GM18909 (cell line): Measurements from ENCODE around the gene SDK2.

Source experiments
- ATAC-seq: cut with Tn5 transposase; IDR thresholded peaks from one replicate; pipeline ENCODE4 v1.9.1; 2021; ENCODE audit warnings: mild to moderate bottlenecking; ENCODE audit not compliant: unreplicated experiment, poor library complexity

Gene SDK2

DNA sequence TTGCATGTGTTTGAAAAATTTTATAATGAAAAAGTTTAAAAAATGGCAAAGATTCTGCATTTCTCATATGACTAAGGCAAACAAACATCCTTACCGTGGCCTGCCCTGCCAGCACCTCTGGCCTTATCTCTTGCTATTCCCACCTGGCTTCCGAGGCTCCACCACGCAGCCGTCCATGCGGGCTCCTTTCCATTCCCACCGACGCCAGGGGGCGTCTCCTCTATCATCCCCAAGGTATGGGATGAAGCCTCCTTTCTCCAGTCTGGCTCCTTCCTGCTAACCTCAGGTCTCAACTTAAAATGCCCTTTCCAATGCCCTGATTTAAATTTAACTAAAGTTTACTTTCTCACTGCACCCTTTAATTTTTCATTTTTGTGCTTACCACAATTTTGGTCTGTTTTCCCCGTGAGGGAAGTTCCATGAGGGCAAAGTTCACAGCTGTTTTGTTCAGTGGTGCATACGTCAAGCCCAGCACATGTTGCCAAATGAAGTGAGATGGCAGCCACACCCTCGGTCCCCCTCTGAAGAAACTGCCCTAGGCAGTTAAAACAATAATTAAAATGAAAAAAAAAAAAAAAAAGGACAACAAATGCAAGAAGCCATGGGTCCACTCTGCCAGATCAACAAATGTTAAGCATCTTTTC lies 13.3 kb upstream of the SDK2 start:
- ATAC-seq, result no peak

DNA sequence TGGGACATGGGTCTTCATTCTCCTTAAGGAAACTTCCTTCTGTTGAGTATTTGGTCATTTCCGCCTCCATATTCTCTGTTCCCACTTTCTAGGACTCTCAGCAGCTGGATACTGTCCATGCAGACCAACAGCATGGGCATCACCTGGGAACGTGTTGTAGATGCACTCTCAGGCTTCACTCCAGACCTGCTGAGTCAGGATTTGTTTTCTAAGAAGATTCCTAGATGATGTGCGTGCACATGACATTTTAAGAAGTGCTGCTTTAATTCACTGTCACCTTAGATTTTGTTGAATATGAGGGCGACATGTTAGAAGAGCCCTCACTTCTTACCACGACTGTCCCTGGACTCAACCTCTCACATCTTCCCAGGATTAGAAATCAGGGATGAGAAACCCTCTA lies 10.0 kb upstream of the SDK2 start:
- ATAC-seq, result no peak

DNA sequence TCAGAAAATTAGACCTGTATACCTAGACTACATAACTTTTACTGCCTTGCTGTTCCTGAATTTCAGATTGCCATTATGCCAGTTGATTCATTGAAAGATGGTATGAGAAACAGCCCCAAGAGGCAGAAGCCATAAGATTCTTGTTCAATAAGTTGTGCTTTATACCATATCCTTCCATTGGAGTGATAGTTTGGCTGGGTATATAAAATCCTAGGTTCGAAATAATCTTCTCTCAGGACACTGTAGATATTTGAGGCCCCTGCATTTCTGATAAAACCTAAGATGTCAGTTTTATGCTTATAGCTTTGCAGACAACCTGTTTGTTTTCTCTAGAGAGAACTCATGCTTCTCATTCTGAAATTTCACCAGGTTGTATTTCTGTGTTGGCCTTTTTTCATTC lies 9.6 kb upstream of the SDK2 start:
- no peak for ATAC-seq

DNA sequence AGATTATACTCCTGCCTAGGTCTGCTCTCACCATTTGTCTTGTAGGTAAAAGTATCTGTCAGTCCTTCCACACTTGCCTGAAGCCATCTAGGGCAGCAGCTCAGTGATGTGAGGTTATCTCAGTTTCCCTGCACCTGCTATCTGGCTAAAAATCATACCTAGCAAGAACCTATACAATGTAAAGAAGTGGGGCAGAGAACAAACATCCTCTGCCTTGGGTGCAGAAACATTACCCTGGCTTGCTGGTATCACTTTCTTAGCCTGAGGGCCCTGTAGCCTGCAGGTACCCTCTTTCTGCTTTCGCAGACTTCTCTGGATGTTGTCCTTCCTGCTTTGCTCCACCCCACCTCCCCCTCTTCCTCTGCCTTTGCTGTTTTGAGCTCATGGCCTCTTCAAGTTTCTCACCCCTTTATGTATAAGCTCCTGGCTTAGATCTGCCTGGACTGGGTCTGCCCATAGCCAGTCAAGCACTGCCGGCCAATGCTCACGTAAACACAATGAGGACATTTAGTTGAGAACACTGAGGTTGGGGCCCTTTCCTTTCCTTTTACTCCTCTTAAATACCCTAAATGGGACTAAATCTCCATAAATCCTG lies 8.7 kb upstream of the SDK2 start:
- no peak for ATAC-seq

DNA sequence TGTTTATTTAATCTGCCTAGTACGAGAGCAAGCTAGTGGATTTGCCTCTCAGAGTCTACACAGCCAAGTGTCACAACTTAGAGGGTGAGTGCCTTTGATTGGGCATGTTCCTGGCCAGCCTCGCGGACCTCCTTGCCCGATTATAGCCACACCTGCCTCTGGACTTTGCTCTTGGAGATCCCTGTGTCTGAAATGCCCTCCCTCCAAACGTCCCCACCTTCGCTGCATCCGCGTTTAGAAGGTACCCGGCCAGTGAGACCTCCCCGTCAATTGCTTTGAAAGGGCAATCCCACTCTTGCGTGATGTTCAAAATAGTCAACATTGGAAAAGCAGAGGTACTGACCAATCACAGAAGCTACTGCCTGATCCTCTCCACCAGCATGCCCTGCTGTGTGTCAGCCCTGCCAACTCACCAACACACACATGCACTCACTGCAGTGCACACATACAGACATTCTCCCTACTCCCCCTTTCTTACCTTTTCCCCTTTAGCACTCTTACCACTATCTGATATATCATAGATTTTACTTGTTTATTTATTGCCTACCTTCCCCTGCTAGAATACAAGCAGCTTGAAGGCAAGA lies 6.5 kb upstream of the SDK2 start:
- no peak for ATAC-seq

DNA sequence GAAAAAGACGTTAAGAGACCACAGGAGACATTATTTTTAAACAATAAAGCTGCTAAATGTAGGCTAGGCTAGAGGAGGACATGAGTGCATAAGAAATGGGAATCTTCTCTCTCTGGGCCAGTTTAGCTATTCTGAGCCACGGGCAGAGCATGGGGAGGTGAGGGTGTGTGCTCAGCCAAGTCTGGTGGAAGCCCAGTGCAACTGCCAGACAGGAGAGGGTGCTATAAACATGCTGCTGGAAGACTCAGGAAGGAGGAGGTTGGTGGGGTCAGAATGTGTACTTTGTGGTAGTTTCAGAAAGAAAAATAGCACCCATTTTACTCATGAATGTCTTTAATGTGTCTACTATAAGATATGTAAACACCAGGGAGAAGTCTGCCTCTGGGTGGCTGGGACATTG lies 5.9 kb upstream of the SDK2 start:
- ATAC-seq, result no peak

DNA sequence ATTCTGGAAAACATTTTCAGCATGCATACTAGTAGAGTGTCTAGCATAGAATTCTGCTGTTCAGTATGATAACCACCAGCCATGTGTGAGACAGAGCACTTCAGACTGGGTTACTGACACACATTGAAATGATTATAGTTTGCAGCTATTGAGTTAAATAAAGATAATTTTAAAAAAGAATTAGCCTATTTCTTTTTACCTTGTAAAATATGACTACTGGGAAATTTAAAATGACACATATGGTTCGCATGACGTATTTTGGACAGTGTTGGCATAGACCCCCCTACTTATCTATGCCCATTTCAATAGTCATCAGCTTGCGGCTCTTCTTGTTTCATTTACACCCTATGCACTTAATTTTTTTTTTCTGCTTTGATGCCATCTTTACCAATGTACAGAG lies 4.7 kb upstream of the SDK2 start:
- no peak for ATAC-seq

DNA sequence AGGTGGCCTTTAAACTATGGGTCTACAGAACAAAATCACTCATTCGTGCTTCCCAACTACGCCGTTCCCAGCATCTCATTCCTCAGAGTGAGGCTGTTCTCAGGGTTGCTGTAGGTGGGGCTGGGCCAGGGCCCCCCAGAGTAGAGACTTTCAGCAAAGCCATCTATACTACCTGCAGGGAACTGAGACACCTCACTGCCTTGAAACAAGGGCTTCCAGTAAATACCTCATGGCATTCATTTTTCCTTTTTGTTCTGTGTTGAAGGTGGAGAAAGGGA lies 4.2 kb upstream of the SDK2 start:
- ATAC-seq, result no peak

DNA sequence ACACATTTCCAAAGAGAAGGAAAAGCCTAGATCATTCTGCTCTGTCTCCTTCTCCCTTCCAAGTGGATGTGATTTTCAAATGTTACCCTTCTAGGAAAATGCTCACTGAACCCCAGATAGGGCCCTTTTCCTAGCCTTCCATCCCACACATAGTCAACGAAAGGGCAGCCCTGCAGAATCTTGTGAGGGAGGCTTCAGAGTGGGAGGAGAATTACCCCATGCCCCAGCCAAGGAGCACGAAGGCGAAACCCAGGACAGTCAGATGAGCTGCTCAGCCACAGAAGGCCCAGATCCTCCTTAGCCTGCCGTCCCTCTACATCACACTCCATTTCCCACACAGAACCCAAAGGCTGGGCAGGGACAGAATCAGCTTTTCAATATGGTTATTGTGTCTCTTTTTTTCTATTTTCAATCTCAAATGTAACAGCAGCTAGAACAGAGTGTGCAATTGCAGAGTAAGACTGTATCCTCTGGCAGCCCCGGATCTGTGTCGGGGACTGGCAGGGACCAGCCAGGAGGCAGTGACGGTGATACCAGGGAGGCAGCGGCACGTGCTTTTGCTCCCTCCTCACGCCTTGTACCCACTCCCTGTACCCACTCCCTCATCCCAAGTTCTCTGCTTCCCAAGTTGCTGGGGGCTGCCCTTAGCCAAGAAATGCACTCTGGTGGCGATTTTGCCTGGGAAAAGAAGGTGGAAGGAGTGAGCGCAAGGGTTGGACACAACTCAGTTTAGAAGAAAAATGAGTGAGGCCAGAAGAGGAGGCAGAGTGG lies 3.7 kb upstream of the SDK2 start:
- ATAC-seq, result no peak

DNA sequence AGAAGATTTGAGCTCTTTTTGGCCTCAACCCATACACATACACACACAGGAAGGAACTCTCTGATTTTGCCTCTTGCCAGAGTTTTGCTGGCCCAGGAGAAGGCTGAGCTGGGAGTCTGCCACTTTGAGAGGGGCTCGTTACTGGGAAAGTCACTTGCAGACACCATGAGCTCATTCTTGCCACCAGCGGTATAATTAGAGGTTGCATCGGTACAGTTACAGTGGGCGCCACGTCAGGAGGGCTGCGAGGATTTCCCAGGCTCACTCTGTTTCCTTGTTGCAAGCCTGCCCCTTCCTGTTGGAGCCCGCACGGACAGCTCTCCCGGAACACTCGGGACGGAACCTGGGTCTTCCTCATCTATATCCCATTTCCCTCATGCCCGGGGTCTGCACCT lies 3.1 kb upstream of the SDK2 start:
- no peak for ATAC-seq

DNA sequence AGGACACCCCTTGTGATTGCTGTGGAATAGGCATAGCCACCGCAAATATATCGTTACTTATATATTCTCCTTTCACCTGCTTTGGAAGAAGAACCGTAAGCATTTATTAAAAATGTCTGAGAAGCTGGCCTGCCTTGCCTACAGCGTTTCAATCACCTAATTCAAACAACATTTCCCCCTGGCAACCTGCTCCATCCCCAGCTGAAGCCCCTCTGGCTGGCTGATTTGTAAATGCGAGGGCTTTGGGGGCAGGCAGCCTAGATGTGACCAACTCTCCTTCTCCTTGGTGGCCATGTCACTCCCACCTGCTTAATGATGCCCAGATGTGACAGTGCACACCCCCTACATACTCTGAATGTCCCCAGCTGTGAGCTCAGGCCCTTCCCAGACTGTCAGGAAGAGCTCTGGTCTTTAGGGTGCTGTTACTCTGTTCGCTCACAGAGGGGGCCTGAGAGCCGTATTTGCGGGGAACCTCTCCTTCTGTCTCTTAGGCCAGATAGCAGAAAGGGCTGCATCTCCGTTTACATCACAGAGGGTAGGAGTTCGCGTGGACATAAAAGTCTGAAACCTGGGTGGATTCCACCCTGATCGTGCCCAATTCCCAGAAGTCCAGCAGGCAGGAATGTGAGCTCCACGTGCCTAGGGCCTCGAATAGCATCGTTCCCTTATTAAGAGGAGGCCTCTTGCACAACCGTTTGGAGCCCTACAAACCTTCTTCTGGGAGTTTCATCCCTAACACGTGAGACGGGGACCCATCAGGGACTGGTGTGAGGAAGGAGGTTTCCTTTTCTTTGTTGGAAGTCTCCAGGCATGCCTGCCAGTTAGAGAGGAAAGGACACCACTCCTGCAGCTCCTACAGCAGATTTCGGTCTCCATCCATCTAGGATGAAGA lies 2.4 kb upstream of the SDK2 start:
- no peak for ATAC-seq

DNA sequence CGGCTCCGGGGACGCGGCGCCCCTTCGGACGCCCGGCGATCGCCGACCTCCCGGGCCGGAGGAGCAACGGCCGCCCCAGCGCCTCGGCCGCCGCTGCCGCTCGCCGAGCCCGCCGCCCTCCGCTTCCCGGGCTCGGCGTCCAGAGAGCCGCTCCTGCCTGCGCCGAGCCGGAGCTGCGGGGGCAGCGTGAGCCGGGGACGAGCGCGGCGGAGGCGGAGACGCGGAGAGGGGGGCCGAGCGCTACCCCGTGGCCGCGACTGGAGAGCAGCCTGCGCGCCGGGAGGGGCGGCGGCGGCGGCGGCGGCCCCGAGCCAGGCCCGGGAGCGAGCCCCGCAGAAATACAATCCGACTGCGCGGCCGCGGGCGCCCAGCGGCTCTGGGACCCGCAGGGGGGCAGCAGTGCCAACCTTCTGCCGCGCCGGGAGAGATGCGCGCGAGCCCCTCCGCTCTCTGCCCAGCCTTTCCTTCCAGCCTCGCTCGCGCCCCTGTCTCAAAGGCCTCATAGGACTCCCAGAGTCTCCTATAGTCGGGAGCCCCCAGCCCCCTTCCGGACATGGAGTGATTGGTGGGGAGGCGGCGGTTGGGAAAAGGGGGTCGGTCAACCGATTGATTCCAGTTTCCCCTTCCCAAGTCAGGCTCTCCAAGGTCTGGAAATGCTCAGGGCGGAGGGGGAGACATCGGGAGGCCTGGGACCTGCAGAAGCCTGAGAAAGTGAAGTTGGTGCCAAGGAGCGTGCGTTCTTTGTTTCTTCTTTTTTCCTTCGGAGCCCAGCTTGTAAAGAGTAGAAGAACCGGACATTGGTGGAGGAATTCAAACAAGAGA lies 1.0 kb upstream of the SDK2 start:
- ATAC-seq, result no peak

DNA sequence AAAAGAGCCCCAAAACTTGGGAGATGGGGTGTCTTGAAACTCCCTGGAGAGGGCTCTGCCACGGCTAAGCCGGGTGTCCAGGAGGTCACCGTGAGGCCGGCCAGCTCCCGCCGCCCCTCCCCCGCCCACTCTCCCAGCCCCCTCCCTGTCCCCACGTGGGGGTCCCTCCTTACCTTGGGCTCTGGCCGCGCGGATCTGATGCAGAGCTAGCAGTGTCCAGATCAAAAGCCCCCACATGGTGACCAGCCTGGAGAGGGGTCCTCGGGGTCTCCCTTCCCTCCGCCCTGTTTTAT lies 447 bp downstream of the SDK2 start:
- no peak for ATAC-seq

DNA sequence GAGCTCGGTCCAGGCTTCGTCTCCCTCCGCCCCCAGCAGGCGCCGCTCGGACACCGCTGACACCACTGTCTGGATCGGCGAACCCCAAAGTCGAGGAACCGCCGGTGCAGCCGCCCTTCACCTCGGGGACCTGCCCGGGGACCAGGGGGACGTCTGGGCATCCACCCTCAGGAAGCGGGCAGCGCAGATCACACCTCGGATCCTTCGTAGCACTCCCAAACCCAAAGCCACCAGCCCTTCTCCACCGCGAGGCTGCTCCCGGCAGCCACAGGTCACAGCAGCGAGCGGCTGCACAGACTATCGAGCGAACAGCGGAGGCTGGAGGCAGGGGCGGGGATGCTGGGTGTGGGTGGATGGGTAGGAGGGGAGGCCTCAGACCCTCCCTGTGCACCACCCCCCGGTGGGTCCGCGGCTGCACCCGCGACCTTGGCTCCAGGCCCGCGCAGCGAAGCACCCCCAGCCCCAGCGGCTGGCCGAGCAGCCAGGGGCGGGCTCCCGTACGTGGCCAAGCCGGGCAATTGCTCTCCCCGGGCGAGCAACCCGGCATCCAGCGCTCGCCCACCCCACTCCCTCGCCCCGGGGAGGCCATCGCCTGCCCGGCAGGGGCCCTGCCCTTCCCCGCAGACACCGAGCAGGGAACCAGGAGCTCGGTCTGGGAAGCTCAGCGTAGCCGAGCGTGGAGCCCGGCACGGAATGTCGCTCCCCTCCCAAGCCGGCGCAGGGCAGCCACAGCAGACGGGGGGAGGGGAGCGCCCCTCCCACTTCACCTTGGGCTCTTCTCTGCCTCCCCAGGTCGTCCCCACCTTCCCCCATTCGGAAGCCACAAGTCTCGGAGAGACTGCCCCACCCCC lies 1.0 kb downstream of the SDK2 start:
- no peak for ATAC-seq

DNA sequence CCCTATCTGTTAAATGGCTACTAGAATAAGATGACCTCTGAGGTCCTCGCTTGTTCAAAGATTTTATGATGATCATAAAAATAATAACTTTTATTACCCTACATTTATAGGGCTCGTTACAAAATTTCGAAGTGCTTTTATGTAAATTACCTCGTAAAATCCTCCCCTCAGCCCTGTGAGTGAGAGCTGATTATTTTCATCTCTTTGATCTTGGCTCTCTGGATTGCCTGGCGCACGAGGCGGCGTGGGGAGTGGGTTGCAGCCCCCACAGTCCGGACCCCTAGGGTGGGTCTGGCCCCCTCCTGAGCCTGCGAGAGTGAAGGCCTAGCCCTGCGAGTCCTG lies 1.6 kb downstream of the SDK2 start:
- ATAC-seq, result no peak

DNA sequence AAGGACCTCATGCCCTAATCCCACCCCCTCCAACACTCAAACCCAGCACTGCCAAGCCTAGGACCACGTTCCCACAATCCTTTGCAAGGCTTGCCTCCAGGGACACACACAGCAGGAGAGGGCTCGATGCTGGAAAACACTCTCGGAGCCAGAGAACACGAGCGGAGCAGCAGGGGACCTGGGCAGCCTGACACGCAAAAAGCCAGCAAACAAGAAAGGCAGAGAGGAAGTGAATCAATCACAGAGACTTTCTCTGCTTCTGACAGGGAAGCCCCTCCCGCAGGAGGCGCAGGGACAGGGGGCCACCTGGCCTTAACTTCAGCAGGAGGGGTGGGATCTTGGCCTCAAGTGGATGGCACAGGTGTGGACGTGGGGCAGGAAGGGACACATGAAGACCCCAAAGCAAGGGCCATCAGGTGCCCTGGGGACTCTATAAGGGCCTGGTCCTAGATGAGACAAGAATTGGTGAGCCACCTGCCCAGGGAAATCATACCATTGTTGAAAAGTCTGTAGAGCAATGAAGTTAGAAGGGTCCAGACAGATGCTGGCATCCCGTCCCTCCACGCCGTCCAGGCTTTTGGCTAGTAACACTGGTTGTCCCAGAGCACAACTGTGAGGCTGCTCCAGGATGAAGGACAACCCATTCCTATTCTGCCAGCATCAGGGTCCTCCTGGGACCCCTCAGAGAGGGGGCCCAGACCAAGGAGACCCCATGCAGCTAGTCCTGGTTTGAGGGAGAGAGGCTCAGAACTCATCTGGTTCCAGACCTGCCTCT lies 2.2 kb downstream of the SDK2 start:
- no peak for ATAC-seq

DNA sequence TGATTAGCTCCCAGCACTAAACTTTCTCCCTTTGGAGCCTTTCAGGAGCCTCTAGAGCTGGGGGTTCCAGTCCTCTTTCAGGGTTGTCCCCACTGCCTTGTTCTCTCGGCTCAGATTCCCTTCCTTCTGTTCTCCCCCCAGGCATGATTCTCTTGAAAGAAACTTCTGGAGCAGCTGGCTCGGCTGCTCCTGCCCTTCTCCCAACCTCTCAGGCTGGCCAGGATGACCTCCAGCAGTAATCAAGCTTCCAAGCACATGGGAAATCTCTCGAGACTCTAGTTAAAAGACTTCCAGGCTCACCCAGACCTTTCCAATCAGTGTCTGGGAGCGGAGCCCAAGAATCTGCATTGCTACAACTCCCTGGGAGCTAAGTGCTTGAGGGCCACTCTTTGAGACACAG lies 3.6 kb downstream of the SDK2 start:
- ATAC-seq, result no peak

DNA sequence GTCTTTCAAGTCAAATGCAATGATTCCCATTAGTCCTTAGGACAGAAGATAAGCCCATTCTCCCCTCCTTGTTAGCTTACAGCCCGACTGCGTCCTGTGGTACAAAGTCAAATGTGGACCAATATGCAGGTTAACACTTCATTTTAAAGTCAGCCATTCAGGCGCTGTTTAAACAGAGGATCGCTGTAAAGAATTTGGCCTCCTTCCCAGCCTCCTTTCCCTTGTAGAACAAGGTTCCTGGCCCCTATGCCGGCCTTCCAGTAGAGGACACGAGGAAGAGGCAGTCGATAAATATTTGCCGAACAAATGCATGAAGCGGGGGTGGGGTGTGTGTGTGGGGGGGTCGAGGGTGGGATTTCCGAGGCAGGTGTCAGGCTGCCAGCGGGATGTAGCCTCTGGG lies 4.3 kb downstream of the SDK2 start:
- no peak for ATAC-seq

DNA sequence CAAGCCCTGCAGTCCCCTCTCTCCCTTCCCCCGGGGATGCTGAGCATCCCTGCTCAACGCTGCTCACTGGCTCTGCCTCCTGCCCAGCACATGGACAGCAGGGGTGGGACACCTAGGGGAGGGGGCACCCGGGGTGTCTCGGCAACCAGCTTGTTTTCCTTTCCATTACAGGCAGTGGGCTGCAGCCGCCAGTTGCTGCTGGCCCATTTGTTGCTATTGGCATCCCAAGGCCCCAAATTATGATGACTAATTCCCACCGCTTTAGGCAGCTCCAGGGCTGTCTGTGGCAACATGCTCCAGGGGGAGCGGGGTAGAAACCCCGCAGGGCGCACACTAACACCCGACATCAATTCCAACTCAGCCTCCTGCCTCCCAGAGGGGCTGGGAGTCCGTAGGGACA lies 4.9 kb downstream of the SDK2 start:
- ATAC-seq, result no peak
